ENCODE results near the gene ZXDC.

Gene ZXDC

GRCh38 chr3:126472277-126473006 is 3.2 kb downstream of the ZXDC start:
- DNase-seq, result peak; percentile 67

- DNase-seq, result no peak
Measured at GRCh38 chr3:126469479-126469878, 6.2 kb downstream of the ZXDC start.

GRCh38 chr3:126468028-126468891 is 7.4 kb downstream of the ZXDC start:
- DNase-seq, result no peak

- no peak for DNase-seq
Measured at GRCh38 chr3:126467611-126467955, 8.1 kb downstream of the ZXDC start.

GRCh38 chr3:126466886-126467610 is 8.6 kb downstream of the ZXDC start:
- no peak for DNase-seq

- no peak for DNase-seq
Measured at GRCh38 chr3:126465928-126466544, 9.7 kb downstream of the ZXDC start.

- no peak for DNase-seq
Measured at GRCh38 chr3:126464997-126465396, 10.7 kb downstream of the ZXDC start.

- no peak for DNase-seq
Measured at GRCh38 chr3:126464494-126464893, 11.2 kb downstream of the ZXDC start.

- no peak for DNase-seq
Measured at GRCh38 chr3:126464093-126464492, 11.6 kb downstream of the ZXDC start.

GRCh38 chr3:126463521-126463920 is 12.2 kb downstream of the ZXDC start:
- no peak for DNase-seq

- DNase-seq, result no peak
Measured at GRCh38 chr3:126461450-126462070, 14.1 kb downstream of the ZXDC start.

- DNase-seq, result no peak
Measured at GRCh38 chr3:126460381-126460780, 15.3 kb downstream of the ZXDC start.

GRCh38 chr3:126459763-126460127 is 15.9 kb downstream of the ZXDC start:
- no peak for DNase-seq

GRCh38 chr3:126459111-126459762 is 16.5 kb downstream of the ZXDC start:
- no peak for DNase-seq

- no peak for DNase-seq
Measured at GRCh38 chr3:126456766-126457388, 18.8 kb downstream of the ZXDC start.

GRCh38 chr3:126456211-126456610 is 19.5 kb downstream of the ZXDC start:
- DNase-seq, result no peak

GRCh38 chr3:126454437-126455198 is 21.1 kb downstream of the ZXDC start:
- no peak for DNase-seq

GRCh38 chr3:126454025-126454424 is 21.7 kb downstream of the ZXDC start:
- DNase-seq, result no peak

- no peak for DNase-seq
Measured at GRCh38 chr3:126452213-126452612, 23.5 kb downstream of the ZXDC start.

GRCh38 chr3:126451511-126451910 is 24.2 kb downstream of the ZXDC start:
- DNase-seq, result no peak

GRCh38 chr3:126450744-126451143 is 24.9 kb downstream of the ZXDC start:
- DNase-seq, result no peak
